GM19452 (cell line): ENCODE measurements around the gene TEAD1.

Experiments used
- ATAC-seq: cut with Tn5 transposase; IDR thresholded peaks from one replicate; pipeline ENCODE4 v1.9.1; 2021; ENCODE audit not compliant: unreplicated experiment

TEAD1 gene

DNA sequence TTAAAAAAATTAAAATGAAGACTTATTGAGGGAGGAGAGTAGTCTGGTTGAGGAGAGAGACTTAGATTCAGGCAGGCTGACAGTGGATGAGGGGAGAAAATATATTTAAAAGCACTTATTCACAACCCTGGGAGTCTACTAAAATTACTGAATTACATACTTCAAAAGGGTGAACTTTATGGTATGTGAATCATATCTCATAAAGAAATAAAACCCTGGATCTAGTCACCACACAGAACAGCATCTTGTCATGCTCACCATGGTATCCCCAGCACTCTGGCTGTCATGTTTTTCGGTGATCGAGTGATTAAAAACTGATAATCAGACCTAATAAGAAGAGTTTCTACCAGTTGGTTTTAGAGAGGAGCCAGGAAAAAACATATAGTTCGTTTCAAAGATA is 11.0 kb downstream of the TEAD1 start:
- no peak for ATAC-seq

DNA sequence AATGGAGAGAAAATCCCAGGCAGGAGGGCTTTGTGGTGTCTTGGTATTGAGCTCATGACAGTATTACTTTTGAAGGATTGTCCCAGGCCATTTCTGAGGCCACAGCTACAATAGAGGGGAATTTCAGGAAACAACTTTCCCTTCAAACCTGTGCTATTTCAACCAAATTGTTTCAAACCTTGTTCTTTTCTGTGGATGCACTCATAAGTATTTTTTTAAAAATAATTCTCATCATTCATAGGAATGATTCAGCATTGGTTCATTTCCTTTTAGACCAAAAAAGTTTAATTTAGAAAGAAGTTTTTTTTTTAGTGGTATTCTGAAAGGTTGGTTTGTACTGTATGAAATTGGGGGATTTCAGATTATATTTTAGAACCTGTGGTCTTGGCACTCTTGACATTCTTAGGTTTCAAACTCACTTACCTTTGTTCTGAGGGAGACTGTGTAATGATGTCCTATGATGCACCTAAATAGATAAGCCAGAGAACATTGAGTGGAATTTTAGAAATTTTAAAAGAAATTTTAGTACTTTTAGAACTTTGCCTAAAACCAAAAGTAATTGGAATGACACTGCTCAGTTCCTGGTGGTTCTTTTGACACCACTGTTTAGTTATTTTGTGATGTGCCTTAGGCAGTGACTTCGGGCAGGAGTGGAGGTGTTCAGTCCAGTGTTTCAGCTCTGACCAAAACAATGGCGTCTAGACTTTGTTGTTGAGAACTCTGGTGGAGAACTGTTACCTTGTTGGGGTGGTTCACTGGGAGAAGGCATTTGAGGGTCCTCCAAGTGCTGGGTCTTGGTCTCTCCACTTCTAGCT is 12.2 kb downstream of the TEAD1 start:
- no peak for ATAC-seq

DNA sequence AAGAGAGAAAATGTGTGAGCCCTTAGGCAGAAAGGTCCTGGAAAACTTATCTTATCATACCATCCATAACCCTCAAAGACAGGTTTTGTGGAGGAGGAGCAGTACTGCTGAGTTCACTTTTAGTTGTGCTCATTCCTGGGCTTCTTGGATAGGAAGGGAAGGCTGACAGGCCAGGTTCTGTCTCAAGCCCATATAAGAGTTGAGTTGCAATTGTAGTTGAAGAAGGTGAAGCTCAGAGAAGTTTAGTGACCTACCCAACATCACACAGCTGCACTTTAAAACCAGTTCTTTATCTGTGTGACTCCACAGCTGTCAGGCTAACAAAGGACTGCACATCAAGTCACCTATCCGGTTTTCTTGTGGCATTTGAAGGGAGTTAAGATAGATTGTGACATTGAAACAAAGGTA is 13.0 kb downstream of the TEAD1 start:
- ATAC-seq, result no peak

DNA sequence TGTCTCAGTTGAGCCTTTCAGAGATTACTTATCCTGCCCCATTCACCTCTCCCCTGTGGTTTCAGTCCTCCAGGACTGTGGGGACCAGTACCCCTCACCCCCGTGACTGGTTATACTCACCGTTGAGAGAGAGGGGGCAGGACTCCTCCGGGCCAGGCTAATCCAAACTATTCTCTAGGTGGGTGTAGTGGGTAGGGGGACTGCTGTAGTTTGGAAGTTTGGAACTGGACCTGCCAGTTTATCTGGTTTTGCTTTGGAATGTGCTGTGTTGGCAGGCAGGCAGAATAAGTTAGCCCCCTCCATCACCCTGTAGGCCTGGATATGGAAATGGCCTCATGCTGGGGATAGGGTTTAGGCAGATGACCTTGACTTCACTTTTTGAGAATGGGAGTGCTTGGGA is 13.5 kb downstream of the TEAD1 start:
- ATAC-seq, result no peak

DNA sequence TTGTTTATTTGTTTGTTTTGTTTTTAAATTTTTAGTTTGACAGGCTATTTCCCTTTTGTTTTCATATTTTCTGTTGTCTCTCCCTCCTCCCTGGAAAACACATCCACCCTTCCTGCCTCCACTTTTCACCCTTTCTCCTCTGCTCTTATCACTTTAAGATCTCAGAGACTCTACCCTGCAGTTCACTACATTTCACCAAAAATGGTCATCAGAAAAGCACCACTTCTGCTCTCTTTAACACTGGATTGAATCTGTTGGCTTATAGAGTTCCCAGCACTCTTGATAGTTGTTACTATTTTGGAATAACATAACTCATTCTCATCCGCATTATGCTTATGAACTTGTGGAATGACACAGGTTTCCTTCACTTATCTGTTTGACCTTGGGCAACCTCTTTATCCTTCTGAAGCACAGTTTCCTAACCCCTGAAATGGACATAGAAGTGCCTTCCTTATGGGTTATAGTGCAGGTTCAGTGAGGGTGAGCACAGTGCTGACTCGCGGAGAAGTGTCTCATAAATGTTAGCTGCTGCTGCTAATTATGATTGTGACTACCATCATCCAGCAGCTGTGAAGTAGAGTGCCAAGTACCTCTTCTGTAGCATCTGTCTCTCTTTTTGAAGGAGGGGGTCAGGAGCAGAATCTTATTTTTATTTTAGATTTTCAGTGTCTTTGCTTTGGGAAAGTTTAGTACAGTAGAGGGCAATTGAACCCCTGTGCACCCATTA is 15.0 kb downstream of the TEAD1 start:
- no peak for ATAC-seq

DNA sequence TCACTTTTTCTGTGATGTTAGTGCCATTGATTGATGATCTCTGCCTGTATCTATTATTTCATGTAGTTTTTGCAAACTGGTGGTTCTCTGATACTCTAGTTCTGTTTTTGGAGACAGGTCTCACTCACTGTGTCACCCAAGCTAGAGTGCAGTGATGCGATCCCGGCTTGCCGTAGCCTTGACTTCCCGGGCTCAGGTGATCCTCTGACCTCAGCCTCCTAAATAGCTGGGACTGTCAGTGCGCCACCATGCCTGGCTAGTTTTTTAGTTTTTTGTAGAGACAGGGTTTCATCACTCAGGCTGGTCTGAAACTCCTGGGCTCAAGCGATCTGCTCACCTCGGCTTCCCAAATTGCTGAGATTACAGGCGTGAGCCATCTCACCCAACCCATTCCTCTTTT is 16.4 kb downstream of the TEAD1 start:
- no peak for ATAC-seq

DNA sequence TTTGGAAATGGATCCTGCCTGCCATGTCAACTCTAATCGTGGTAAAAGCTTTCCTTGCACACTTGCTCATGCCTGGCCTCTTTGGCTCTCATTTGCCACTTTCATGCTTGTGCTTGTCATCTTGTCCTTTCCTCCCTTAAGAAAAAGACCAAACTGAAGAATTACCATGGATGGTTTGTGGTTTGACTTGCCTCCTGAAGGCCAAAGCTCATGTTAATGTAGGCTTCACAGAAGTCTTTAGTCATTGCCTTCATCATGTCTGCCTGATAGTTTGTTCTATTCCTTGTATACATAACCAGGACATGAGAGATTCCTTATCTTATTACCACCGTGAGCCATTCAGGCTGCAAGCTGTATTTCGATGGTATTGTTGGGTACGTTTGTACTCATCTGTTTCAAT is 17.3 kb downstream of the TEAD1 start:
- no peak for ATAC-seq

DNA sequence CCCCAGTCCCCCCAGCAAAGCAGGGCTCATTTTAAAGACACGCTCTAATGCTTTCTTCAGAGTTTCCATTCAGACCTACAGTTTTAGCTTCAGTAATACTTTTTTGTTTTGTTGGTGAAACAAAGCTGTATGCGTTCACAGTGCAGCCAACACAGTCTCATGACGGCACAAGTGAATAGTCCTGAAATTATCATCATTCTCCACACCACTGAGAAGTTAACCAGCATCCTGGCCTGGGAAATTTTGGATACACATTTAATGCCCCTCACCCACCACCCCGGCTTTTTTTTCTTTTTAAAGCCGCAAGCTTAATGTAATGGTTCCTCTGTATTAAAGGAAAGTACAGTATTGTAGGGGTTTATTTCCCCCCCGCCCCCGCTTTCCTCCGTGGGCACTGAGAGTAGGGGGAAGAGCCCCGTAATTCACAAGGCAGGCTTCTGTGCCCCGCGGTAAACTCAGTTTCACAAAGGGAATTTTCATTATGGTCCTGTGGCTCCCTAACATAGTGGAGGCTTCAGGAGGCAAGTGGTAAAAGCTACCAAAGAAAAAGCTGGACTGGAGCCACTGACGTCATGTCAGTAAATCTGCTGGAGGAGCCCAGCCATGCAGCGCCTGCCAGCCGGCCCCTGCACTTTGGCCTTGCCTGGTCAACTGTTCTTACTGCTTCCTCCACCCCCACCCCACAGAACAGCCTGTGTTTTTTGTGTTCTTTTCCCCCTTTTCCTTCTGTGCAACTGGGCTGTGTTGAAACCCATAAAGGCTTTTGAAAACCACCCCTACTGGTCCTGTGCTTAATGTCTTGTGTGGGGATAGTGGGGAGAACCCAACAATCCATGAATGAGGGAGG is 18.2 kb downstream of the TEAD1 start:
- ATAC-seq, result no peak

DNA sequence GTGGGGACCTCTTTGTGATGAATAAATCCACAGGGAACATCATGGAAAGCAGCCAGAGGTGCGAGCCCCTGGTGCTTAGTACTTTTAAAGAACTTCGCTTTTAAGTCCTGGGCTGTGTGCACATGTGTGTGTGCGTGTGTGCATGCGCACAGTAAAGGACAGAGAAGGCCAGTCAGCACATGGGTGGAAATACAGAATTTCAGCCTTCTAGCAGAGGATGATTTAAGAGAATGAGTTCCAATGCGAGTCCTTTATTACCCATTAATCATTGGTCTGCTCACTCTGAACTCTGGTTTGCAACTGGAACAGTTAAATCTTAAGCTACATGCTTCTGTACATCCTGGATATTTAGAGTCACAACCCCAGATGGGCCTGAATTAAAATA is 18.9 kb downstream of the TEAD1 start:
- no peak for ATAC-seq

DNA sequence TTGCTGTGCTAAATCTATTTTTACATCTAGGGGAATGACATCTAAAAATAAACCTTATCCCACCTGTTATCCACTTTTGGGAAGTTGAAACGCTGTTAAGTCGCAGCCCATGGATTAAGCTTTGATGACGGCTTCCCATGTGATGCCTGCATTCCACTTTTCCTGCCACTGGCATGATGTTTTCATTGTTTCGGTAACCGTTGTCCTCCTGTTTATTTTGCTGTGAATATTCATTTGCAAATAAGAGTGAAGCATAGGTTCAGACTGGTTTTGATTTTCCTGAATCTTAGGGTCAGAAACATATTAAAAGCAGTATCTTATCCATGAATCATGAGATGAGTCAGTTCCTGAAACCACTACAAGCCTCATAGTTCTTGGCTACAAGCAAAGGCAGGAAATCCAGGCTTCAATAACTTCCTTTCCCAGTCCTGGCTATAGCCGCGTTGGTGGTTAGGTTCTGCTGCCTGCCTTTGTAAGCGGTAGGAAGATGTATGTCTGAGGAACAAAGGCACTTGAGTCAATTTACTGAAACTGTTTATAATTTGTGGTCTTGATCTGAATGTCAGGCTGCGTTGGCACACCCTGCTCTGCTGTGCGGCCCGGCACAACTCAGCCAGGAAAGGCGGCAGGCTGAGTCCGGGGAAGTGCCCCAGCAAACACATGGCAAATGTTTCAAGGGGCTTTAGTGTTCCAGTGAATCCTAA is 19.4 kb downstream of the TEAD1 start:
- no peak for ATAC-seq

DNA sequence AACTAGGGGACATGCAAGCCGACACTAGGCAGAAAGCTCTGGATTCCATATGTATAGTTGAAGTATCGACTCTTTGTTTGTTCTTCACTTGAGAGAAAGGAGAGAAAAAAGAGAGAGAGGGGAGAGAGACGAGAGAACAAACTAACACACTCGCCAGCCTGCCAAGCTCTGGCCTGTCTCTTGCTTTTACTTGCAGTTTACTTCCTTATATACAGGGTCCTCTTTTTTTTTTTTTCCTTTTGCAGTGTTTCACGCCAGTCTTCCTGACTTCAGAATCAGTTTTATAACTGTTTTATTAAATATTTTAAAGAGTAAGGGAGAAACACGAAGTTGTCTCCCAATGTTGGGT is 19.9 kb downstream of the TEAD1 start:
- ATAC-seq, result no peak

DNA sequence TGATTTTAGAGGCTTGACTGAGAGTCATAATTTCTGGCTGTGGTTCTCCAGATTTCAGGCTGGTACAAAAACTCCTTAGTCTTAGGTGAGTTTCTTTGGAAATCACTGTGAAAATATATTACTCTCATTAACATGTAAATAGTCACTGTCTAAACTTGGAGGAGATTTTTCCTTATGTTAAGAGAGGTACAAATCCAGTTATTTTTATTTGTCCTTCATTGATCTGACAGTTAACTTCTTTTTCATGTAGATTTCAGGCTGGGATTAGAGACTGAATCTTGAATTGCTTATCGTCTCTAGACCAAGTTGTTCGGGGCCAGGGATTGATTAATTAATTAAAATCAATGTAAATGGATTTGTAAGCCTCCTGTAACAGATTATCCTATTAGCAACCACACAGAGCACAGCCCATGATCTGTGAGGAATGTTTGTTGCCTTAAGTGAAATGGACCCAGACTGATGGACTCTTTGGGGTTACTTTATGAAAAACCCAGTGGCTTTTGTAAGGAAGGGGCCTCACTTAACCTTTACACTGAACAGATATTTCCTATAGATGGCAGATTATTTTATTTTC is 21.1 kb downstream of the TEAD1 start:
- ATAC-seq, result no peak

DNA sequence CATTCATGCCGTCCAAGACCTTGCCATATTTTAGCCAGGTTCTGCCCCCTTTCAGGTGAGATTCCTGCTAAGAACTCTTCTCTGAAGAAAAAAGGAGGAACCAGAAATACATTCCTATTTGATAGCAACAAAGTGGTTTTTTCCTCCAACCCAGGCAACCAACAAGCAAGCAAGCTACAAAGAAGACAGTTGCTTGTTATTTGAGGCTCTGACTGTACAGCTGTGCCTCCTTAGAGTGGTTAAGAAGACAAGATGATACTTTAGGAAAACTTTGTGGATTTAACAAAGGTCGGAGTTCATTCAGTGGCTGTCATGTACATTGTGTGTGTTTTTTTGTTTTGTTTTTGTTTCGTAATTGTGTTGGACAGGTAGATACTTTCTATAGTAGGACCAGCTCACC is 21.7 kb downstream of the TEAD1 start:
- no peak for ATAC-seq

DNA sequence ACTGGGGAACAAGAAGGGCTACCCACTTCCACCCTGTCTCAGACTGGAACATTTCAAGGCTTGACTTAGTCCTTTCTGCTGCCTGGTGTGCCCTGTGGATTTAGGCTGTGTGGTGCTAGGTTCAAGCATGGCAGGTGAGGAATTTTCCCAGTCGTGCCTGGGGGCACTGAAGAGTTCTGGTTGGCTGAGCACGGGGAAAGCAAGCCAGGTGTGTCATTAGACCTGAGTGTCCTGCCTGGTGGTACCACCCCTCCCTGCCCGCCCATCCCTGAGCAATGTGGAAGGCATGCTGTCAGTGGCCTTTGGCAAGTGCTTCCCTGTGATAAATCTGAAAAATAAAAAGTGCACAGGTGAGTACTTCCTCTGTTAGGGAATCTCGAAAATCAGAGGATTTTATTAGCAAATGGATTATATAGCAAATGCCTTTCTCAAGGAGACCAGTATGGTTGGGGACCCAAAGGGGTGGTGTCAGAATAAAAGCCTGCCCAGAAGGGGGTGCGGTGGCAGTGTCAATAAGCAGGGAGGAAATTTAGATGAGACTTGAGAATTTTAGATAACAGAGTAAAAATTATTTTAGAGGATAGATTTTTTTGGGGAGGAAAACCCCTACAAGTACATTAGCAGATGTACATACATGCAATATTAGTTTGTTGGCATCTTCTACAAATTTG is 22.8 kb downstream of the TEAD1 start:
- ATAC-seq, result no peak

DNA sequence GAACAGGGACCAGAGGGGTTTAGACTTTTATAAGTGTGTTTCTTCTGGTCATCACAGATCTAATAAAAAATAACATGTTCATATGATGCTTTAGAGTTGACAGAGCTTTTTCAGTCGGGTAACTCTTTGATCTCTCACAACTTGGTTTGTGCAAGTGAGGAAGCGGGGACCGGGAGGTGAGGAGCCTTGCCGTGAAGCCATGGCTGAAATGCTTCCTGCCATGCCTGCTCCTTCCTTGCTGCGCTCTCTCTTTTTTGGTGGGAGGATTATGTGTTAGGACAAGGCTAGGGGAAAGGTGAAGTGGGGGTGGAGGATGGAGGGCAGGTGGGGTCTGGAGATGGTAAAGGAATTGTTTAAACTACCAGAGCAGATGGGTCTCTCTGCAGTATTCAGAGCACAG is 23.8 kb downstream of the TEAD1 start:
- no peak for ATAC-seq

DNA sequence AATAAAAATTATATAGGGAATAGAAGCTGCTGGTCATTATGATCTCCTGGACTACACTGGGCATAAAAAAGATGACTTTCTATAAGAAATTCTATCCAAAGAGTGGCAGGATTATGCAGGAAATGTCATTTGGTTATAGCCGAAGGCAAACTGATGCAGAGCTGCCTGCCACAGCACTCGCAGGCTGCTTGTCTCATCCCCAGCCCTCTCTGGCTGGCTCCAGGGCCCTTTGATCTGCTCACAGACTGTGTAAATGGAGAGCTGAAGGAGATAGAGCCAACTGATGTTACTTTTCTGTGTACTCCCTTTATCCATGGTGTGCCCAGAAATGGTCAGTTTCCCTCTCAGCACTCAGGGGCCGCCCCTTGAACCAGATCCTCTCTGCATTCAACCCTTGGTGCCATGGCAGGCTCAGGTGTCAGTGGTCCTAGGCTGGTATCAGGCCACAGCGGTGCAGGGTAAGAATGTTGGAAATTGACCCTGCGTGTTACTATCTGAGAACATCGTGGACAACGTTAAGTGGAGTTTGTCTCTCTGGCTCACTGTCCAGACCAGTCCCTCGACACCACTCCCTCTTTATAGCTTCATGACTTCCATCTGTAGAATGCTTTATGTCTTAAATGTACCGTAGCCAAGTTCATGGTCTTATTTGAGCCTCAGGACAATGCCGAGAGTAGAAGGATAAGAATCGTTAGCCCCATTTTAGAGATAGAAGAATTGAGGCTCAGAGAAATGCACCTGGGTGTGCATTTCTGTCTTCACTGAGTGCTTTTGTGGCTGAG is 27.8 kb downstream of the TEAD1 start:
- ATAC-seq, result no peak

DNA sequence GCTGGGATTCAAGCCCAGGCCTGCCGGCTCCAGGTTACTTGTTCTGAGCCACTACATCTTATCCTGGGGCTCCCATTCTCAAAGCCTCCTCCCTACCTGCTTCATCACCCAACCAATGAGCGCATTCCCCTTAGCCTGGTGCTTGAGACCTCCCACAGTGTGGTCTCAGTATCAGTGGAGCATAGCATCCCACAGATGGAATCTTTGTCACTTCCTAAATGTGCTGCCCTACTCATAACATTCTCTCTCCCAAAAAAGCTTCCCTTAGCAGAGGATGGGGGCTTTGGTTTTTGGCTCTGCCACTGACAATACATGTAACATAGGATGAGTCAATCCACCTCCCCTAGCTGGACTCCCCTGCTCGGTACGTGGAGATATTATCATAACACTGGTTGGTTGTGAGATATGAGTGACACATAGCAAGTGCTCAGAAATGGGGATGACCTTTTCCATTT is 28.8 kb downstream of the TEAD1 start:
- ATAC-seq, result no peak

DNA sequence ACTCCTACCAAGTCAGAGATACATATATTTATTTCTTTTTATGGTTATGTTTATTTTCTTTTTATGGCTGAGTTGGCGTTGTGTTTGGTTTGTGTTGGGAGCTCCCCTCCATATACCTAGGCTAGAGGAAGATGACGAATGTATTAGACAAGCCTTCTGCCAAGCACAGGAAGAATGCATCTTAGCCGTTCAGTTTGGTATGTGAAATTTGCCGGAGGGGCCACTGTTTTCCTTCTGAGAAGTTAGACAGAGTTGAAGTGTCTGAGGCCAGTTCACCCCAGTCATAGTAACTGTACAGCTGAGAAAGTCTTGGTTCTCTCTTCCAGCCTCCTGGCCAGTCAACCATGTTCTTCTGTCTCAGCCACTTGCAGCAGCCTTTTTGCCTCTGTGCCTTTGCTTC is 29.8 kb downstream of the TEAD1 start:
- ATAC-seq, result no peak

DNA sequence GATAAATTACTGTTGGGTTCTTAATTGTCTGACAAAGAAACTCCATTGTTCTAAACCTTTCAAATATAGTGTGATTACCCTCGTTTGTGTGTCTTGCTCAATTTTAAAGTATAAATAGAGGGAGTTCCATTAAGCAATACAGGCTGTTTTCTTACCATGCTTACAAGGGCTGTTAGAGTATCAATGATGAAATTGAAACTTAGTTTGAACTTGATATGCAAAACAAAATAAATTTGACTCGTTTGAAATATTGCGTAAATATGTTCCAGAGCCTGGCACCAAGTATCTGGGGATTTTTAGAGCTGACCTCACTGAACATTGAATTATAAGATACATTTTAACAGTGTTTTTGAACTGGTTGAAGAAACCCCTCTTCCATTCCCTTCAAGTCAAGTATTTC is 31.7 kb downstream of the TEAD1 start:
- no peak for ATAC-seq
